Endothelial cell of umbilical vein (primary cell): Measurements from ENCODE around the gene GOLIM4. TPM values are rescaled to one million over a fixed set of nuclear protein-coding genes. Genes with fewer than 3 reads are reported as not detected.

Source experiments
- BruUV-seq: library from RNA; stranded (reverse); fragments of 400-500 nt; replicated peaks from 2 replicates; lab custom pipeline; 2021; lab: Mats Ljungman, UMichigan
- CTCF ChIA-PET: fragments of 300-600, 350-600 bp; sonication (Branson Sonifier 250); formaldehyde crosslinking; loops from one replicate; lab custom pipeline; 2021; ENCODE audit warnings: antibody characterized with exemption, inconsistent platforms; lab: Charles Lee
- POLR2A ChIA-PET: fragments of 300-600, 350-600 bp; sonication (Branson Sonifier 250); formaldehyde crosslinking; loops from one replicate; lab custom pipeline; 2021; ENCODE audit warnings: antibody characterized with exemption, inconsistent platforms; lab: Charles Lee
- DNase-seq: peaks from one replicate; pipeline ENCODE4 v3.0.0-alpha.2; 2011; ENCODE audit warnings: low read depth, low spot score
- FAIRE-seq: peaks from 2 replicates; lab custom pipeline; 2011; peaks lifted over from hg19 to GRCh38; lab: Jason Lieb, UNC
- H2AFZ ChIP-seq: 2 replicates; pipeline ENCODE4 v1.6.0; 2012; ENCODE audit warnings: low read depth, low read length, control low read depth, inconsistent platforms
- H3K27ac ChIP-seq: 2 replicates; pipeline ENCODE4 v1.5.1; 2011; ENCODE audit warnings: low read depth, mild to moderate bottlenecking, control low read depth, low read length, moderate library complexity; ENCODE audit not compliant: insufficient read depth
- H3K27me3 ChIP-seq, 2 experiments: 2 replicates each; pipeline versions ENCODE4 v1.6.0 to v1.6.1; 2011; ENCODE audit warnings: low read length in 2 of 2, mixed read lengths in 1 of 2; ENCODE audit not compliant: control insufficient read depth in 2 of 2, insufficient read depth in 2 of 2
- H3K36me3 ChIP-seq, 2 experiments: 2 replicates in 1 of 2; 3 replicates in 1 of 2; pipeline ENCODE4 v1.5.1; 2011; ENCODE audit warnings: low read length in 2 of 2, mild to moderate bottlenecking in 1 of 2, moderate library complexity in 1 of 2; ENCODE audit not compliant: control insufficient read depth in 2 of 2, insufficient read depth in 2 of 2; ENCODE audit errors: extremely low read depth in 1 of 2
- H3K4me1 ChIP-seq: 3 replicates; pipeline ENCODE4 v1.5.1; 2011; ENCODE audit warnings: mild to moderate bottlenecking, low read length; ENCODE audit not compliant: control insufficient read depth, insufficient read depth; ENCODE audit errors: extremely low read depth
- H3K4me2 ChIP-seq: 2 replicates; pipeline ENCODE4 v1.6.1; 2011; ENCODE audit warnings: low read length, control low read depth, mixed read lengths; ENCODE audit not compliant: insufficient read depth
- H3K4me3 ChIP-seq, 3 experiments: fragments of 200-600 bp in 1 of 3; sonication (generic), shearing (Covaris generic) in 1 of 3; replicated peaks in 1 of 3; 2 replicates each; pipeline ENCODE4 v1.5.1; 2011 to 2016; ENCODE audit warnings: control low read depth in 3 of 3, low read length in 3 of 3, mild to moderate bottlenecking in 2 of 3, inconsistent platforms in 1 of 3, low read depth in 1 of 3, moderate library complexity in 1 of 3; ENCODE audit not compliant: insufficient read depth in 1 of 3
- H3K79me2 ChIP-seq: 2 replicates; pipeline ENCODE4 v1.6.0; 2012; ENCODE audit warnings: low read length, inconsistent platforms; ENCODE audit not compliant: control insufficient read depth, insufficient read depth
- H3K9ac ChIP-seq: replicated peaks from 2 replicates; pipeline ENCODE3; 2011; ENCODE audit warnings: low read length, control low read depth; ENCODE audit not compliant: insufficient read depth; ENCODE audit errors: extremely low read depth
- H3K9me1 ChIP-seq: replicated peaks from 3 replicates; pipeline ENCODE4 v1.6.0; 2011; ENCODE audit warnings: mild to moderate bottlenecking, low read length; ENCODE audit not compliant: control insufficient read depth, insufficient read depth; ENCODE audit errors: extremely low read depth
- H3K9me3 ChIP-seq: replicated peaks from 2 replicates; pipeline ENCODE4 v1.5.1; 2012; ENCODE audit warnings: low read length, inconsistent platforms; ENCODE audit not compliant: control insufficient read depth, insufficient read depth
- H4K20me1 ChIP-seq: replicated peaks from 2 replicates; pipeline ENCODE3; 2011; ENCODE audit warnings: mild to moderate bottlenecking, low read length; ENCODE audit not compliant: control insufficient read depth, insufficient read depth; ENCODE audit errors: extremely low read depth
- CTCF ChIP-seq, 2 donors: IDR thresholded peaks; 1 replicate in 1 of 2; 2 replicates in 1 of 2; pipeline ENCODE4 v1.5.1; 2011; ENCODE audit warnings: low read length in 2 of 2, mild to moderate bottlenecking in 2 of 2, moderate library complexity in 2 of 2, control low read depth in 1 of 2, inconsistent platforms in 1 of 2, low read depth in 1 of 2; ENCODE audit not compliant: insufficient read depth in 1 of 2; ENCODE audit errors: extremely low read depth in 1 of 2
- EZH2 ChIP-seq: IDR thresholded peaks from 2 replicates; pipeline ENCODE4 v1.6.1; 2012; ENCODE audit warnings: borderline replicate concordance, low read depth, mild to moderate bottlenecking, moderate library complexity, low read length, inconsistent platforms; ENCODE audit not compliant: severe bottlenecking
- FOS ChIP-seq: IDR thresholded peaks from 2 replicates; pipeline ENCODE4 v1.6.1; 2011; ENCODE audit warnings: mild to moderate bottlenecking, low read length, moderate library complexity, borderline replicate concordance; ENCODE audit not compliant: insufficient read depth
- GATA2 ChIP-seq: IDR thresholded peaks from 2 replicates; pipeline ENCODE4 v1.7.0; 2011; ENCODE audit warnings: low read depth, mild to moderate bottlenecking, moderate library complexity, mixed read lengths, low read length; ENCODE audit not compliant: insufficient read length, insufficient read depth
- JUN ChIP-seq: IDR thresholded peaks from 2 replicates; pipeline ENCODE4 v1.6.1; 2011; ENCODE audit warnings: borderline replicate concordance, low read depth; ENCODE audit not compliant: insufficient read length, insufficient read depth
- MAX ChIP-seq: IDR thresholded peaks from 2 replicates; pipeline ENCODE4 v1.6.1; 2011; ENCODE audit not compliant: insufficient read depth, insufficient read length
- MYC ChIP-seq: IDR thresholded peaks from one replicate; pipeline ENCODE4 v1.6.1; 2011; ENCODE audit warnings: mild to moderate bottlenecking, low read depth, low read length
- POLR2A ChIP-seq: IDR thresholded peaks from 2 replicates; pipeline ENCODE4 v1.6.1; 2012; ENCODE audit warnings: low read depth, mild to moderate bottlenecking, control low read depth, low read length
- POLR2AphosphoS5 ChIP-seq: IDR thresholded peaks from 2 replicates; pipeline ENCODE4 v1.6.1; 2012; ENCODE audit warnings: low read depth, mild to moderate bottlenecking, control low read depth, low read length, moderate library complexity; ENCODE audit not compliant: insufficient read depth
- dilution Hi-C: fragments of 300-500 bp; cut with MboI; formaldehyde crosslinking; loops from one replicate; pipeline ENCODE4 v1.15.0; 2019; ENCODE audit warnings: low sequenced_read_pairs; ENCODE audit not compliant: extremely low pct_ligation_motif_present
- intact Hi-C: fragments of 100-400 bp; cut with micrococcal nuclease; formaldehyde crosslinking; loops from one replicate; pipeline ENCODE4 v1.10.0; 2022
- polyA plus RNA-seq, 4 experiments: library from polyadenylated mRNA; depleted of rRNA in 3 of 4; stranded (reverse) in 3 of 4; unstranded in 1 of 4; fragments of >200 nt; gene quantifications; 2 replicates each; pipeline versions ENCODE4 v1.2.1 to v1.2.3, GENCODE V29; 2011 to 2012; ENCODE audit warnings: missing spikeins in 1 of 4
- total RNA-seq: library from RNA; stranded (reverse); gene quantifications from 2 replicates; pipeline ENCODE4 v1.2.3, GENCODE V29; 2021

Gene GOLIM4
- total and polyA plus RNA-seq, 2 donors (not counting 3 experiments of a cell fraction or from before 2014, with no cell fraction given): 11.7 to 40.8 TPM

- Histone ChIP-seq H3K4me2 (no peak overlapping the region), H3K4me1 (peaks cover 21% of the 10 kb centered on the region), H3K27ac (no peak overlapping the region), H3K9me3 (no peaks in the 10 kb centered on the region), H3K36me3 (no peaks in the 10 kb centered on the region), H3K79me2 (peaks cover 19% of the 10 kb centered on the region), H3K4me3 (no peak overlapping the region), H3K9me1 (peaks cover 2% of the 10 kb centered on the region), H4K20me1 (no peaks in the 10 kb centered on the region), H2AFZ (no peak overlapping the region), H3K9ac (no peak overlapping the region), H3K27me3 (no peaks in the 10 kb centered on the region)
- DNase-seq: no peak
- TF ChIP-seq JUN (no peak), CTCF (IDR thresholded peaks at IDR 0.05; ENCODE audit: extremely low read depth in 1 of 2, insufficient read depth in 1 of 2, low read depth in 1 of 2, low read length in 2 of 2) (no peak), POLR2A (no peak), MAX (no peak), MYC (no peak), POLR2AphosphoS5 (no peak), EZH2 (no peak), GATA2 (no peak), FOS (no peak)
- ChIA-PET POLR2A (no interaction called here), CTCF (no interaction called here)
- no peak for FAIRE-seq
- intact Hi-C loops (loop anchor here (5.0 to 10.0 kb wide), 2 partner anchors 360 to 697 kb away; partner anchors contain the start of gene SERPINI1), dilution Hi-C loops (no loop called here)
- no TSS peak for BruUV-seq
These were observed 1.7 kb upstream of the GOLIM4 start for GRCh38 chr3:168097381-168097780.
